Esophagus (tissue), 2 donors: Measurements from ENCODE around the gene ENPP7. TPM values are rescaled to one million over a fixed set of nuclear protein-coding genes. Genes with fewer than 3 reads are reported as not detected.

Experiments
- H3K27ac ChIP-seq, 2 donors: one replicate each; pipeline ENCODE4 v1.5.1; 2013; ENCODE audit warnings: low read depth in 2 of 2, mild to moderate bottlenecking in 2 of 2, inconsistent platforms in 1 of 2, low read length in 1 of 2, moderate library complexity in 1 of 2
- H3K27me3 ChIP-seq, 2 donors: one replicate each; pipeline ENCODE4 v1.6.1; 2013; ENCODE audit warnings: low read length in 2 of 2, control low read depth in 1 of 2, mild to moderate bottlenecking in 1 of 2; ENCODE audit not compliant: insufficient read depth in 2 of 2, control insufficient read depth in 1 of 2
- H3K36me3 ChIP-seq, 2 donors: one replicate each; pipeline ENCODE4 v1.6.1; 2013; ENCODE audit warnings: low read length in 1 of 2; ENCODE audit not compliant: control insufficient read depth in 2 of 2, insufficient read depth in 2 of 2
- H3K4me1 ChIP-seq, 2 donors: one replicate each; pipeline ENCODE4 v1.6.1; 2013; ENCODE audit warnings: low read length in 1 of 2; ENCODE audit not compliant: control insufficient read depth in 2 of 2, insufficient read depth in 2 of 2
- H3K4me3 ChIP-seq, 2 donors: one replicate each; pipeline ENCODE4 v1.5.1; 2013; ENCODE audit warnings: low read length in 2 of 2, mild to moderate bottlenecking in 2 of 2, low read depth in 1 of 2, moderate library complexity in 1 of 2
- H3K9me3 ChIP-seq, 2 donors: one replicate each; pipeline ENCODE4 v1.6.1; 2013; ENCODE audit warnings: mild to moderate bottlenecking in 2 of 2, low read depth in 1 of 2, low read length in 1 of 2, moderate library complexity in 1 of 2; ENCODE audit not compliant: control insufficient read depth in 2 of 2, insufficient read depth in 1 of 2
- WGBS, 2 donors: extraction: QIAGEN DNeasy Blood & Tissue Kit; methylation state at CpG; one replicate each; pipeline ENCODE4 v1.1.7; 2013; 5-methylcytosine and 5-hydroxymethylcytosine counted together
- polyA plus RNA-seq, 2 donors: library from polyadenylated mRNA; stranded (reverse); fragments of 200-250 nt; gene quantifications; one replicate each; pipeline ENCODE4 v1.2.3, GENCODE V29; 2013
- donor health status: healthy with polysubstance abuse.
- donor health status: Bipolar disorder and iron deficiency.

ENPP7 gene
- polyA plus RNA-seq, 2 donors = not detected

DNA sequence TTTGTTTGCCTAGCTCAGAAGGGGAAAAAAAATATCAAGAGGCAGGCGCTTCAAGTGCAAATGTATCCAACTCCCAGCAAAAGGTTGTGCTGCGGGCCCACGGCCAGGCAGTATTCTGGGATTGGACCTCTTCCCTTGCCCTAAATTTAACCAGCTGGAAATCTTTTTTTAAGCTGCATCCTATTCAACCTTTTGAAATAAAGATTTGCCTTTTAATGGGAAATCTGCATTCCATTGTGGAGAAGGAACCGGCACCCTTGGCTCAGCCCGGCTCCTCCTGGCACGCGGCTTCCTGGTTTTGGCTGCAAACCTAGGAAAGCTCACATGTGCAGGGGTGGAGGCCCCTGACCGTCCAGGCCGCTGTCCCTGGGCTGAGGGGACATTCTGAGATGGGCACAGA is 38.8 kb upstream of the ENPP7 start:
- peaks cover 6 to 12% of the 10 kb centered on the region in 2 donors for H3K4me1 ChIP-seq
- no peak overlapping the region for H3K27ac ChIP-seq
- H3K9me3 ChIP-seq = peaks cover 0 to 2% of the 10 kb centered on the region in 2 donors
- 19 to 43% methylated on average over 9 of the region's 9 CpGs for WGBS, 2 donors
- no peaks in the 10 kb centered on the region for H3K36me3 ChIP-seq
- no peak overlapping the region for H3K4me3 ChIP-seq
- no peaks in the 10 kb centered on the region for H3K27me3 ChIP-seq

DNA sequence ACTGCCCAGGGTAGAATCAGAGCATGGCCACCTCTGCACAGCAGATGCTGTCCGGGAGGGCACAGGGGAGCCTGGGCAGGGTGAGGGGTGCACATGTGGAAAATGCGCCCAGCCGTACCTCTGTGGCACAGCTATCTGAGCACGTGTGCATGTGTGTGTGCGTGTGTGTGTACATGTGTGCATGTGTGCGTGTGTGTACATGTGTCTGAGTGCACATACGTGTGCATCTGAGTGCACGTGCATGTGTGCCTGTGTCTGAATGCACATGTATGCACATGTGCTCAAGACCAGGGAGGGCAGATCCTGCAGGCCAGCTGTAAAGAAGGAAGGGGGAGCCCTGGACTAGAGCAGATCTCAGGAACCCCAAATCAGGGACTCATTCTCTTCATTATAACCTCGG is 37.3 kb upstream of the ENPP7 start:
- H3K27me3 ChIP-seq = no peaks in the 10 kb centered on the region
- no peak overlapping the region for H3K4me3 ChIP-seq
- H3K9me3 ChIP-seq = peaks cover 0 to 2% of the 10 kb centered on the region in 2 donors
- 61 to 70% methylated on average over 9 of the region's 9 CpGs for WGBS, 2 donors
- no peak overlapping the region for H3K27ac ChIP-seq
- peaks cover 6 to 12% of the 10 kb centered on the region in 2 donors for H3K4me1 ChIP-seq
- no peaks in the 10 kb centered on the region for H3K36me3 ChIP-seq

DNA sequence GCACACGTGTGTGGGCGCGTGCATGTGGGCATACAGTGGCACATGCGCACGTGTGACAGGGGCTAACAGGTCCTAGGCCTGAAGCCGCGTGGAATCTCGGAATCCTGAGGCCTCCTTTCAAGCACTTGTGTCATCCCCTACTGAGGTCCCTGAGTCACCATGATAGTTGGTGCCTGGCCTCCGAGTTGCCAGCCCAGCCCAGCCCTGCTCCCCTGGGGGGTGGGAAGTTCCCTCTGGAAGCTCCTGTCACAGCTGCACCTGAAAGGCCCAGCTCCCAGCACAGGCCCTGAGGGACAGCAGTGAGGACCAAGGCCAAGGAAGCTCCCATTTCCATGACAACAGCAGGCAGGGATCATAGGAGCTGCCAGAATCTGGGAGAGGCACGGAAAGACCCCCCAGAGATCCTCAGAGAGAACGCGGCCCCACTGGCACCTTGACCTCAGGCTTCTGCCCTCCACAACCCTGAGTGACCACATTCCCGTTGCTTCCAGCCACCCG is 35.4 kb upstream of the ENPP7 start:
- Histone ChIP-seq H3K27ac (no peak overlapping the region), H3K9me3 (peaks cover 0 to 2% of the 10 kb centered on the region in 2 donors), H3K4me1 (peaks cover 6 to 12% of the 10 kb centered on the region in 2 donors), H3K27me3 (no peaks in the 10 kb centered on the region), H3K4me3 (no peak overlapping the region), H3K36me3 (no peaks in the 10 kb centered on the region)
- 63 to 69% methylated on average over 14 of the region's 14 CpGs for WGBS, 2 donors

DNA sequence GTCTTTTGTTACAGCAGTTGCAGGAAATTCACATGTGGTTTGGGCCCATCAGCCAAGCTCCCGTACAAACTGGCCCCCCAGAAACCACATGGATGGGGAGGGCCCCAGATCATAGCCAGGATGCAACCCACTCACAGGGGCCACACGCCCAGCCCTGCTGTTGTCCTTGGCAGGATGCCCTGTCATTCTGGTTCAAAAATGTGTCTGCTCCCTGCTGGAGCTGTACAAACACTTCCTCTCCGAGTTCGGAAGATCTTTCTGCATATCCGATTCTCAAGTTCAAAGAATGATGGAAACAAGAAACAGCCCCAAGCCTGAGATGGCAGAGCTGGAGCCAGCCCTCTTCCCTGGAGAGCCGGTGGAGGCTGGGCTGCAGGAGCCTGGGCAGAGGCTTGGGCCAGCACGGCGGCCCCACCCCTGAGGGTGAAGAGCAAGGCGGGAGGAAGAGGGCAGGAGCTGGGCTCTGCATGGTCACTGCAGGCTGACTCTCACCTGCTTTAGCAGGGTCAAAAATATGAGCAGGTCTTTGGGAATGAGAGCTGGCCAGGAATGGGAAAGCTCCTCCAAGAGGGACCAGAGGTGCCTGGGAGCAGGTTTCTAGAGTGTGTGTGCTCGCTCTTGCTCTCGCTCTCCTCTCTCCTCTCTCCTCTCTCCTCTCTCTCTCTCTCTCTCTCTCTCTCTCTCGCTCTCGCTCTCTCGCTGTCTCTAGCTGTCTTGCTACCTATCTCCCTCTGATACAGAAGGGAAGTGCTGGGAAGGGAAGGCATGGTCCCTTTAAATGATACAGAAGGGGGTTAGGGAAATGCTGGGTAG is 34.7 kb upstream of the ENPP7 start:
- Histone ChIP-seq H3K27ac (no peak overlapping the region), H3K27me3 (no peaks in the 10 kb centered on the region), H3K9me3 (peaks cover 0 to 2% of the 10 kb centered on the region in 2 donors), H3K36me3 (no peaks in the 10 kb centered on the region), H3K4me1 (peaks cover 6 to 12% of the 10 kb centered on the region in 2 donors), H3K4me3 (no peak overlapping the region)
- WGBS, 2 donors = 18 to 23% methylated on average over 13 to 14 of the region's 14 CpGs

DNA sequence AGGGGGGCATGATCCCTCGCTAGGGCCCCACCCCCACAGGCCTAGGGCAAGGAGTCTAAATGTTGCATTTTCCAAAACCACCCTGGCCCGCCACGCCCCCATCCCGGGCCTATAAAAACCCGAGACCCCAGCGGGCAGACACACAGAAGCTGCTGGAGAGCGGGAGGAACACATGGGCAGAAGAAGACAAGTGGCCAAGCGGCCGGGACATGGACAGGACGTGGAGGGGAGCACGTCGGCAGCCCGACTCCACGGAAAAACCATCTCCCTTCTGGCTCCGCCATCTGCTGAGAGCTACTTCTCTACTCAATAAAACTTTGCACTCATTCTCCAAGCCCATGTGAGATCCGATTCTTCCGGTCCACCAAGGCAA is 34.1 kb upstream of the ENPP7 start:
- no peak overlapping the region for H3K27ac ChIP-seq
- H3K4me3 ChIP-seq = no peak overlapping the region
- peaks cover 0 to 2% of the 10 kb centered on the region in 2 donors for H3K9me3 ChIP-seq
- WGBS, 2 donors = 71 to 72% methylated on average over 17 of the region's 17 CpGs
- peaks cover 6 to 8% of the 10 kb centered on the region in 2 donors for H3K4me1 ChIP-seq
- no peaks in the 10 kb centered on the region for H3K27me3 ChIP-seq
- no peaks in the 10 kb centered on the region for H3K36me3 ChIP-seq

DNA sequence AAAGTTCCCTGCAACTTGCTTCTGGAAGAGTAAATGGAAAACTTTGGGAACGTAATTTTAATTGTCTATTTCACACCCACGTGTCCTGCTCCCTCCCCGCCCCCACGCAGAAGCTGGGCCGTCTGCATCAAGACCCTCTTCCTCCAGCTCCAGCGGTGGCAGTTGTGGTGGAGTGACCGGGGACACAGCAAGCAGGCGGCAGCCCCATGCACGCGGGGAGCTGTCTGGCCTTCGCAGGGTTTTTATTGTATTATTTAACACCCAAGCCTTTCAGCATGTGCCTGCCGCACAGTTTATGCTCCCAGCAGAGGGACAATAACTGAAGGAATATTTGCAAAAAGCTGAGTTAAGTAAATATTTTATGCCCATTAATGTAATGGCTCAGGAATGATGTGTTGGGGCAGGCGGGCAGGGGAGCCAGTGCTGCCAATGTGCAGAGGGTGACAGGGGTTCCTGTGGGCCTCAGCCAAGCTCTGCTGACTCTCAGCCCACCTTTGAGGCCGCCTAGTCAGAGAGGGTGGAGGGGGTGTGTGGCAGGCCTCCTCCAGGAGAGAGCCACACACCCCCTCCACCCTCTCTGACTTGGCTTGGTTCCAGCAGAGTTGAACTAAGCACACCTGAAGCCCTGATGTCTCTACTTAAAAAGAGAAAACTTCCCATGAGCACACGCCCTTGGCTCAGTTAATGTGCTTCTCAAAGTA is 32.4 kb upstream of the ENPP7 start:
- no peak overlapping the region for H3K27ac ChIP-seq
- H3K9me3 ChIP-seq = peaks cover 0 to 2% of the 10 kb centered on the region in 2 donors
- no peaks in the 10 kb centered on the region for H3K27me3 ChIP-seq
- no peak overlapping the region for H3K4me3 ChIP-seq
- H3K4me1 ChIP-seq = peaks cover 6 to 7% of the 10 kb centered on the region in 2 donors
- no peaks in the 10 kb centered on the region for H3K36me3 ChIP-seq
- WGBS, 2 donors = 41 to 45% methylated on average over 15 of the region's 15 CpGs

DNA sequence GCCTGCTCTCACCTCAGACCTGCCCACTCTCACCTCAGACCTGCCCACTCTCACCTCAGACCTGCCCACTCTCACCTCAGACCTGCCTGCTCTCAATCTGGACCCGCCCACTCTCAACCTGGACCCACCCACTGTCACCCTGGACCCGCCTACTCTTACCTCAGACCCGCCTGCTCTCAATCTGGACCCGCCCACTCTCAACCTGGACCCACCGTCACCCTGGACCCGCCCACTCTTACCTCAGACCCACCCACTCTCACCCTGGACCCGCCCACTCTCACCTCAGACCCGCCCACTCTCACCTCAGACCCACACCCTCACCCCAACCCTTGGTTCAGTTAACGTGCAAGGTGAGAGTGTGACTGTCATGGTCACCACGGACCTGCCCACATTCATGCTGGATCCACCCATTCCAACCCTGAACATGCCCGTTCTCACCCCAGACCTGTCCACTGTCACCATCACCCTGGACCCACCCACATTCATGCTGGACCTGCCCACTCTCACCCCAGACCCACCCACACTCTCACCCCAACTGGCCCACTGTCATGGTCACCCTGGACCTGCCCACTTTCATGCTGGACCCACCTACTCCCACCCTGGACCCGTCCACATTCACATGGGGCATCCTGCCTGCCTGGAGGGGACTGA is 31.2 kb upstream of the ENPP7 start:
- Histone ChIP-seq H3K36me3 (no peaks in the 10 kb centered on the region), H3K4me3 (no peak overlapping the region), H3K27me3 (no peaks in the 10 kb centered on the region), H3K27ac (no peak overlapping the region), H3K9me3 (peaks cover 0 to 2% of the 10 kb centered on the region in 2 donors), H3K4me1 (peaks cover 6 to 7% of the 10 kb centered on the region in 2 donors)
- WGBS, 2 donors = 65 to 78% methylated on average over 12 of the region's 12 CpGs

DNA sequence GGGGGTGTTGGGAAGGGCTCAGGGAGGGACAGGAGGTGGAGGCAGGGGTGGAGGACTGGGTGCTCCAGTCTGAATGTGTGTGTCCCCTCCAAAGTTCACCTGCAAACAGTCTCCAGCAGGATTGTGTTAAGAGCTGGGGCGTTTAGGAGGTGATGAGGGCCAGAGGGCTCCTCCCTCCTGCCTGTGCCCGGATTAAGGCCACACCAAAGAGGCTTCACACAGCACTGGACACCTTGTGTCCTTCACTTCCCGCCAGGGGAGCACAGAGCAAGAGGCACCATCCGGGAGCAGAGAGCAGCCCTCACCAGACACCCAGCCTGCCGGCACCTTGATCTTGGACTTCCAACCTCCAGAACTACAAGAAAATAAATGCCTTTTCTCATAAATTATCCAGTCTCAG is 30.2 kb upstream of the ENPP7 start:
- Histone ChIP-seq H3K36me3 (no peaks in the 10 kb centered on the region), H3K27ac (no peak overlapping the region), H3K4me1 (peaks cover under 1 to 7% of the 10 kb centered on the region in 2 donors), H3K27me3 (no peaks in the 10 kb centered on the region), H3K9me3 (no peaks in the 10 kb centered on the region), H3K4me3 (no peak overlapping the region)
- WGBS, 2 donors = 45 to 62% methylated on average over 5 of the region's 5 CpGs

DNA sequence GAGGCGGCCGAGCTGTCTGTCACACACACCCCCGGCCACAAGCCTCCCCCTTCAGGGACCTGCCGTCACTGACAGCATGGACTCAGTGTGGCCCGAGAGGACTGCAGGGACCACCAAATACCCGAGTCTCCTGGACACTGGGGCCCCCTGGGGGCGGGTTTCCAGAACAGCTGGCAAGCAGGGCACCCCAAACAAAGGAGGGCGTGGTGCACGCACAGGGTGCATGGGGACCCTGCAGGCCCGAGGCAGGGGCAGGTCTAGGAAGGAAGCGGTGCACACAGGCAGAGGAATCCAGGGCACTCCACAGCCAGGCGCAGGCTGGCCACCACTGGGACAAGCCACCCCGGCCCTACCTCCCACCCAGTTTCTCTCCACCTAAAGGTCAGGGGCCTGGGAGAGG is 28.7 kb upstream of the ENPP7 start:
- no peaks in the 10 kb centered on the region for H3K4me1 ChIP-seq
- 39% methylated on average over 13 of the region's 13 CpGs for WGBS, 2 donors
- no peak overlapping the region for H3K27ac ChIP-seq
- H3K27me3 ChIP-seq = no peaks in the 10 kb centered on the region
- no peak overlapping the region for H3K4me3 ChIP-seq
- H3K9me3 ChIP-seq = no peaks in the 10 kb centered on the region
- H3K36me3 ChIP-seq = no peaks in the 10 kb centered on the region
